ENCODE results near the gene NECAB3.

GRCh38 chr20:33679758-33680485, 5.7 kb upstream of the NECAB3 start:
- TF ChIP-seq CTCF (IDR thresholded peaks at IDR 0.05; ENCODE audit: insufficient read depth, low read length) (no peak), REST (IDR thresholded peaks at IDR 0.05; ENCODE audit: insufficient replicate concordance, low read depth) (no peak)

Measured in HL-60 (cell line).